ENCODE data around the gene ONECUT3.

GRCh38 chr19:1829958-1830357 lies 76.7 kb downstream of the ONECUT3 start:
- TF ChIP-seq CTCF (IDR thresholded peaks at IDR 0.05) = no peak
- TF ChIP-seq POLR2A (IDR thresholded peaks at IDR 0.05) = no peak
- no peak for TF ChIP-seq EP300 (IDR thresholded peaks at IDR 0.05)
